IMR-90 (cell line): Measurements from ENCODE around the gene RGS9BP. TPM values are rescaled to one million over a fixed set of nuclear protein-coding genes. Genes with fewer than 3 reads are reported as not detected.

Experiments used
- ATAC-seq: fragments of 200-7000 bp; cut with Tn5 transposase; 2 replicates; pipeline ENCODE4 v1.9.1; 2020; ENCODE audit warnings: low read depth, mild to moderate bottlenecking, moderate library complexity
- BruUV-seq: library from RNA; stranded (reverse); fragments of 400-500 nt; replicated peaks from 2 replicates; lab custom pipeline; 2021; lab: Mats Ljungman, UMichigan
- CTCF ChIA-PET: fragments of 300-600 bp; formaldehyde crosslinking; extraction: SDS; loops from one replicate; lab custom pipeline; 2021; ENCODE audit warnings: antibody characterized with exemption; lab: Yijun Ruan, JAX
- POLR2A ChIA-PET: fragments of 300-600 bp; sonication (Branson Sonifier 250); formaldehyde crosslinking; loops from one replicate; lab custom pipeline; 2022; ENCODE audit warnings: antibody characterized with exemption; ENCODE audit not compliant: unreplicated experiment; lab: Charles Lee
- DNase-seq: peaks from one replicate; pipeline ENCODE4 v3.0.0; 2013
- H2AFZ ChIP-seq: replicated peaks from 2 replicates; pipeline ENCODE3; 2013; ENCODE audit warnings: low read length, mild to moderate bottlenecking; ENCODE audit not compliant: poor library complexity
- H2AK5ac ChIP-seq: 2 replicates; pipeline ENCODE4 v1.6.1; 2013; ENCODE audit warnings: low read depth, low read length, inconsistent platforms
- H2AK9ac ChIP-seq: replicated peaks from 2 replicates; pipeline ENCODE3; 2013; ENCODE audit warnings: mild to moderate bottlenecking, low read depth, low read length, moderate library complexity; ENCODE audit not compliant: poor library complexity
- H2BK120ac ChIP-seq: 2 replicates; pipeline ENCODE4 v1.6.1; 2013; ENCODE audit warnings: low read depth, low read length, inconsistent platforms
- H2BK15ac ChIP-seq: 3 replicates; pipeline ENCODE4 v1.6.1; 2013; ENCODE audit warnings: low read depth, low read length, inconsistent platforms
- H2BK20ac ChIP-seq: 2 replicates; pipeline ENCODE4 v1.6.1; 2013; ENCODE audit warnings: low read depth, mild to moderate bottlenecking, inconsistent platforms, low read length, moderate library complexity
- H2BK5ac ChIP-seq: 2 replicates; pipeline ENCODE4 v1.6.1; 2013; ENCODE audit warnings: mild to moderate bottlenecking, low read depth, low read length, inconsistent platforms; ENCODE audit not compliant: poor library complexity, severe bottlenecking
- H3K14ac ChIP-seq: replicated peaks from 2 replicates; pipeline ENCODE4 v1.6.1; 2013; ENCODE audit warnings: low read depth, low read length, inconsistent platforms
- H3K18ac ChIP-seq: 2 replicates; pipeline ENCODE4 v1.6.1; 2013; ENCODE audit warnings: low read depth, low read length, control low read depth
- H3K23ac ChIP-seq: 2 replicates; pipeline ENCODE4 v1.6.1; 2013; ENCODE audit warnings: low read depth, low read length, inconsistent platforms
- H3K27ac ChIP-seq: 2 replicates; pipeline ENCODE4 v1.5.1; 2013; ENCODE audit warnings: mild to moderate bottlenecking, control low read depth, low read length; ENCODE audit not compliant: insufficient read depth
- H3K27me3 ChIP-seq: 2 replicates; pipeline ENCODE4 v1.6.1; 2013; ENCODE audit warnings: low read length; ENCODE audit not compliant: control insufficient read depth, insufficient read depth
- H3K36me3 ChIP-seq: 2 replicates; pipeline ENCODE4 v1.6.1; 2013; ENCODE audit warnings: low read length, mixed read lengths; ENCODE audit not compliant: control insufficient read depth, insufficient read depth
- H3K4ac ChIP-seq: 2 replicates; pipeline ENCODE4 v1.6.1; 2013; ENCODE audit warnings: low read depth, low read length, inconsistent platforms
- H3K4me1 ChIP-seq: 2 replicates; pipeline ENCODE4 v1.6.1; 2013; ENCODE audit warnings: low read length, mixed read lengths; ENCODE audit not compliant: control insufficient read depth, insufficient read depth
- H3K4me2 ChIP-seq: 2 replicates; pipeline ENCODE4 v1.6.1; 2013; ENCODE audit warnings: low read depth, mild to moderate bottlenecking, control low read depth, low read length, moderate library complexity
- H3K4me3 ChIP-seq: 2 replicates; pipeline ENCODE4 v1.5.1; 2013; ENCODE audit warnings: low read depth, mild to moderate bottlenecking, control low read depth, low read length, moderate library complexity; ENCODE audit not compliant: insufficient read depth
- H3K56ac ChIP-seq: 2 replicates; pipeline ENCODE4 v1.6.1; 2013; ENCODE audit warnings: low read length, inconsistent platforms; ENCODE audit not compliant: insufficient read depth; ENCODE audit errors: extremely low read depth
- H3K79me1 ChIP-seq, 2 experiments: 2 replicates each; pipeline ENCODE4 v1.6.1; 2013; ENCODE audit warnings: low read length in 2 of 2, inconsistent platforms in 1 of 2, low read depth in 1 of 2
- H3K9ac ChIP-seq: 2 replicates; pipeline ENCODE4 v1.6.1; 2013; ENCODE audit warnings: low read depth, low read length, control low read depth
- H3K9me1 ChIP-seq: 2 replicates; pipeline ENCODE4 v1.6.1; 2013; ENCODE audit warnings: low read length, inconsistent platforms; ENCODE audit not compliant: insufficient read depth
- H3K9me3 ChIP-seq: 2 replicates; pipeline ENCODE4 v1.6.1; 2013; ENCODE audit warnings: low read length; ENCODE audit not compliant: control insufficient read depth, insufficient read depth
- H4K20me1 ChIP-seq: 2 replicates; pipeline ENCODE4 v1.6.1; 2013; ENCODE audit warnings: low read length, inconsistent platforms; ENCODE audit not compliant: insufficient read depth
- H4K5ac ChIP-seq: 2 replicates; pipeline ENCODE4 v1.6.1; 2013; ENCODE audit warnings: mild to moderate bottlenecking, low read depth, low read length, control low read depth
- H4K8ac ChIP-seq, 2 experiments: 2 replicates each; pipeline ENCODE4 v1.6.1; 2013; ENCODE audit warnings: low read depth in 2 of 2, low read length in 2 of 2, control low read depth in 1 of 2, inconsistent platforms in 1 of 2
- H4K91ac ChIP-seq: 2 replicates; pipeline ENCODE4 v1.6.1; 2013; ENCODE audit warnings: low read depth, low read length, inconsistent platforms; ENCODE audit not compliant: insufficient read depth
- BHLHE40 ChIP-seq: fragments of 150-350 bp; IDR thresholded peaks from 2 replicates; pipeline ENCODE4 v1.6.1; 2016; ENCODE audit warnings: mild to moderate bottlenecking, low read depth, low read length
- CEBPB ChIP-seq: IDR thresholded peaks from 2 replicates; pipeline ENCODE4 v1.6.1; 2012; ENCODE audit warnings: low read depth, low read length, improper control_type of control experiment
- FOS ChIP-seq: fragments of 150-350 bp; IDR thresholded peaks from 2 replicates; pipeline ENCODE4 v1.6.1; 2016; ENCODE audit warnings: low read depth, low read length
- MAZ ChIP-seq: IDR thresholded peaks from 2 replicates; pipeline ENCODE4 v1.6.1; 2012; ENCODE audit warnings: low read depth, mild to moderate bottlenecking, low read length, improper control_type of control experiment, moderate library complexity, borderline replicate concordance
- POLR2A ChIP-seq: IDR thresholded peaks from 2 replicates; pipeline ENCODE4 v1.6.1; 2012; ENCODE audit warnings: mild to moderate bottlenecking, low read depth, low read length
- WGBS, 2 experiments: methylation state at CpG; one replicate each; pipeline versions ENCODE4 v1.1.5 to v1.1.7; 2013; ENCODE audit warnings: missing lambda C conversion rate in 2 of 2; ENCODE audit not compliant: insufficient read length in 1 of 2; ENCODE audit errors: extremely low coverage in 2 of 2; 5-methylcytosine and 5-hydroxymethylcytosine counted together
- dilution Hi-C: fragments of 300-500 bp; cut with HindIII; formaldehyde crosslinking; loops from one replicate; pipeline ENCODE4 v1.14.3; 2018; ENCODE audit warnings: low sequenced_read_pairs; ENCODE audit not compliant: unreplicated experiment
- in situ Hi-C: fragments of 300-500 bp; cut with MboI; formaldehyde crosslinking; loops from 3 replicates; pipeline ENCODE4 v1.14.3; 2019; ENCODE audit warnings: low sequenced_read_pairs, inconsistent platforms, mixed read lengths
- intact Hi-C: fragments of 100-400 bp; cut with micrococcal nuclease; formaldehyde crosslinking; loops from 2 replicates; pipeline ENCODE4 v1.10.0; 2022
- polyA plus RNA-seq, 3 experiments: library from polyadenylated mRNA; depleted of rRNA; stranded (reverse); fragments of >200 nt; gene quantifications; 2 replicates each; pipeline ENCODE4 v1.2.3, GENCODE V29; 2012; ENCODE audit warnings: low replicate concordance in 1 of 3
- total RNA-seq: library from RNA; depleted of rRNA; stranded (reverse); fragments of >200 nt; gene quantifications from 2 replicates; pipeline ENCODE4 v1.2.3, GENCODE V29; 2012

Gene RGS9BP
- total and polyA plus RNA-seq, 2 of the 4 experiments (the other 2 are of a cell fraction): 0.03 to 0.18 TPM

DNA sequence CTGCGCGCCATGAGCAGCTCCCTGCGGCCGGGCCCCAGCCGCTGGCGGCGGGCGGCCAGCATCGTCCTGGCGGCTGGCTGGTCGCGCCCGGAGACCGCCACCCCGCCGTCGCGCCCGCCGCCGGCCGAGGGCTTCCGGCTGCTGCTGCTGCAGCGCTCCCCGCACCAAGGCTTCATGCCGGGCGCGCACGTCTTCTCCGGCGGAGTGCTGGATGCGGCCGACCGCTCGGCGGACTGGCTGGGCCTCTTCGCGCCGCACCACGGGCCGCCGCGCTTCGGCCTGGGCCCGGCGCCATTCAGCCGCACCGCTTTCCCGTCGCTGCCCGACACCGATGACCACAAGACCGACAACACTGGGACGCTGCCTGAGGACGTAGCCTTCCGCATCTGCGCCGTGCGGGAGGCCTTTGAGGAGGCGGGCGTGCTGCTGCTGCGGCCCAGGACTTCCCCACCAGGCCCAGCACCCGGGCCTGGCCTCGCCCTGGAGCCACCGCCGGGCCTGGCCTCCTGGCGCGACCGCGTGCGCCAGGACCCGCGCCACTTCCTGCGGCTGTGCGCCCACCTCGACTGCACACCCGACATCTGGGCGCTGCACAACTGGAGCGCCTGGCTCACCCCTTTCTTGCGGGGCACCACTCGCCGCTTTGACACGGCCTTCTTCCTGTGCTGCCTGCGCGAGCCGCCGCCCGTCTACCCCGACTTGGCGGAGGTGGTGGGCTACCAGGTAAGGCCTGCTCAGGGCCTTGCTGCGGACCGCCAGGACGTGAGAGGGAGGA, 16.5 kb downstream of the RGS9BP start:
- H2AFZ ChIP-seq: peak overlapping the region; percentile 95
- peak overlapping the region; percentile 80 for H3K27ac ChIP-seq
- peaks cover 9% of the 10 kb centered on the region for H3K4me1 ChIP-seq
- in situ Hi-C loops (no loop called here), intact Hi-C loops (loop anchor here (5.0 kb wide), 1 partner anchor 280 kb away; the partner anchor contains the start of genes CEP89 and FAAP24), dilution Hi-C loops (no loop called here)
- H3K79me1 ChIP-seq: peaks cover 10 to 37% of the 10 kb centered on the region in 2 experiments
- H3K36me3 ChIP-seq: peaks cover 3% of the 10 kb centered on the region; the same call in 1 of the 2 replicates
- peak overlapping the region; percentile 95 for H2AK9ac ChIP-seq
- H4K91ac ChIP-seq: peak overlapping the region; percentile 31
- 0 out of 2 replicates have a peak overlapping the region, but pooled peaks have one; percentile 11 for H3K56ac ChIP-seq
- H4K5ac ChIP-seq: peak overlapping the region; percentile 58; the same call in 1 of the 2 replicates
- H3K4me3 ChIP-seq: peak overlapping the region; percentile 65
- WGBS, 2 experiments: 22% methylated on average over 57 of the region's 93 CpGs; no CpG with 5 or more reads in 1 of the 2 experiments
- BruUV-seq: TSS peak; percentile 60
- peak overlapping the region; percentile 89 for H3K4me2 ChIP-seq
- ChIA-PET POLR2A (no interaction called here), CTCF (interaction anchor here (0.7 to 1.3 kb wide), 3 partner anchors 13 to 233 kb away, joined by 4 to 5 read pairs (median 4); no protein-coding TSS in a partner anchor)
- H2BK15ac ChIP-seq: no peak overlapping the region
- H3K14ac ChIP-seq: peak overlapping the region; percentile 81
- peak overlapping the region; percentile 63 for H2BK5ac ChIP-seq
- H3K9ac ChIP-seq: peak overlapping the region; percentile 62
- H4K8ac ChIP-seq: peak overlapping the region; percentile 32 to 71
- H3K4ac ChIP-seq: peak overlapping the region; percentile 75
- no peak overlapping the region for H2BK20ac ChIP-seq
- peaks cover 3% of the 10 kb centered on the region; the same call in 1 of the 2 replicates for H3K9me1 ChIP-seq
- H2AK5ac ChIP-seq: peak overlapping the region; percentile 0
- no peaks in the 10 kb centered on the region for H3K27me3 ChIP-seq
- peak overlapping the region; percentile 78; the same call in 1 of the 2 replicates for H3K23ac ChIP-seq
- H3K18ac ChIP-seq: no peak overlapping the region; the same call in 1 of the 2 replicates
- H2BK120ac ChIP-seq: no peak overlapping the region
- no peaks in the 10 kb centered on the region; the same call in 1 of the 2 replicates for H4K20me1 ChIP-seq
- DNase-seq: peak; percentile 69
- no peaks in the 10 kb centered on the region; the same call in 1 of the 2 replicates for H3K9me3 ChIP-seq
- TF ChIP-seq BHLHE40 (no peak), POLR2A (peak; percentile 23; the same call in 1 of the 2 replicates), CEBPB (no peak), FOS (no peak), MAZ (no peak)
- ATAC-seq: peak; percentile 71
